KG1 (cell line): Measurements from ENCODE around the gene CR1.
"Not testable (repeated sequence)": the region's sequence is repeated elsewhere in the genome, so short reads cannot be mapped to it uniquely, and the experiment has no call there.

ENCODE experiments used
- DNase-seq: peaks from one replicate; lab custom pipeline; 2025; lab: John Stamatoyannopoulos, UW

The CR1 gene

GRCh38 chr1:207644852-207645634, 149.1 kb downstream of the CR1 start, which contains the start of gene CR1L:
TSS of gene CR1L (plus strand) at chr1:207645133. CDS start at chr1:207645234, 101 bp downstream.
- no peak for DNase-seq

GRCh38 chr1:207645635-207646081, 149.7 kb downstream of the CR1 start:
- DNase-seq, result no peak

- DNase-seq, result no peak
These were observed 150.2 kb downstream of the CR1 start for GRCh38 chr1:207646171-207646570.

GRCh38 chr1:207646944-207647579, 151.1 kb downstream of the CR1 start:
- DNase-seq, result no peak

GRCh38 chr1:207647671-207648333, 151.8 kb downstream of the CR1 start:
- no peak for DNase-seq

GRCh38 chr1:207648334-207649209, 152.6 kb downstream of the CR1 start:
- DNase-seq, result no peak

GRCh38 chr1:207649210-207649753, 153.3 kb downstream of the CR1 start:
- DNase-seq, result no peak

- no peak for DNase-seq
These were observed 154.1 kb downstream of the CR1 start for GRCh38 chr1:207649865-207650580.

GRCh38 chr1:207651583-207651982, 155.6 kb downstream of the CR1 start:
- DNase-seq, result no peak

GRCh38 chr1:207654320-207654719, 158.4 kb downstream of the CR1 start:
- DNase-seq, result no peak

GRCh38 chr1:207658408-207658807, 162.5 kb downstream of the CR1 start:
- no peak for DNase-seq

GRCh38 chr1:207658904-207659485, 163.0 kb downstream of the CR1 start:
- no peak for DNase-seq

GRCh38 chr1:207659545-207660153, 163.7 kb downstream of the CR1 start:
- DNase-seq, result no peak

- DNase-seq, result not testable (repeated sequence)
These were observed 165.5 kb downstream of the CR1 start for GRCh38 chr1:207661420-207661819.

GRCh38 chr1:207666342-207666741, 170.4 kb downstream of the CR1 start:
- no peak for DNase-seq

- DNase-seq, result no peak
These were observed 173.6 kb downstream of the CR1 start for GRCh38 chr1:207669528-207670009.

- no peak for DNase-seq
These were observed 174.2 kb downstream of the CR1 start for GRCh38 chr1:207670192-207670591.

- DNase-seq, result no peak
These were observed 175.0 kb downstream of the CR1 start for GRCh38 chr1:207670997-207671396.

GRCh38 chr1:207672522-207673130, 176.7 kb downstream of the CR1 start:
- no peak for DNase-seq
